Keratinocyte (primary cell): Measurements from ENCODE around the gene ADGRD1. TPM values are rescaled to one million over a fixed set of nuclear protein-coding genes. Genes with fewer than 3 reads are reported as not detected.

ENCODE experiments used
- DNase-seq: peaks from one replicate; pipeline ENCODE4 v3.0.0-alpha.2; 2011; ENCODE audit warnings: low read depth, missing footprints, low spot score
- FAIRE-seq: peaks from 2 replicates; lab custom pipeline; 2011; peaks lifted over from hg19 to GRCh38; lab: Jason Lieb, UNC
- H2AFZ ChIP-seq: 2 replicates; pipeline ENCODE4 v1.6.0; 2012; ENCODE audit warnings: low read length, control low read depth, inconsistent platforms; ENCODE audit not compliant: control insufficient read depth
- H3K27ac ChIP-seq: 2 replicates; pipeline ENCODE4 v1.5.1; 2011; ENCODE audit warnings: low read length; ENCODE audit not compliant: control insufficient read depth, insufficient read depth
- H3K27me3 ChIP-seq: 3 replicates; pipeline ENCODE4 v1.6.0; 2011; ENCODE audit warnings: low read length; ENCODE audit not compliant: control insufficient read depth, insufficient read depth; ENCODE audit errors: extremely low read depth
- H3K36me3 ChIP-seq, 2 experiments: 2 replicates in 1 of 2; 3 replicates in 1 of 2; pipeline ENCODE4 v1.5.1; 2011; ENCODE audit warnings: low read length in 2 of 2, mild to moderate bottlenecking in 1 of 2; ENCODE audit not compliant: control insufficient read depth in 2 of 2, insufficient read depth in 2 of 2; ENCODE audit errors: extremely low read depth in 1 of 2
- H3K4me1 ChIP-seq: 3 replicates; pipeline ENCODE4 v1.5.1; 2011; ENCODE audit warnings: low read length; ENCODE audit not compliant: control insufficient read depth, insufficient read depth; ENCODE audit errors: extremely low read depth
- H3K4me2 ChIP-seq: 3 replicates; pipeline ENCODE4 v1.6.0; 2011; ENCODE audit warnings: low read depth, low read length; ENCODE audit not compliant: control insufficient read depth, insufficient read depth; ENCODE audit errors: extremely low read depth
- H3K4me3 ChIP-seq, 3 experiments: fragments of 200-600 bp in 1 of 3; sonication (generic) in 1 of 3; 2 replicates in 2 of 3; 3 replicates in 1 of 3; pipeline ENCODE4 v1.5.1; 2011 to 2016; ENCODE audit warnings: low read length in 3 of 3, mild to moderate bottlenecking in 3 of 3, control low read depth in 2 of 3, inconsistent platforms in 1 of 3, low read depth in 1 of 3, mixed read lengths in 1 of 3, mixed run types in 1 of 3, moderate library complexity in 1 of 3; ENCODE audit not compliant: control insufficient read depth in 2 of 3, insufficient read depth in 2 of 3; ENCODE audit errors: extremely low read depth in 1 of 3
- H3K79me2 ChIP-seq: 2 replicates; pipeline ENCODE4 v1.6.0; 2012; ENCODE audit warnings: low read length; ENCODE audit not compliant: control insufficient read depth, insufficient read depth
- H3K9ac ChIP-seq: 3 replicates; pipeline ENCODE4 v1.6.0; 2011; ENCODE audit warnings: low read length; ENCODE audit not compliant: control insufficient read depth, insufficient read depth; ENCODE audit errors: extremely low read depth
- H3K9me1 ChIP-seq: 3 replicates; pipeline ENCODE4 v1.6.0; 2011; ENCODE audit warnings: low read length; ENCODE audit not compliant: control insufficient read depth, insufficient read depth; ENCODE audit errors: extremely low read depth
- H3K9me3 ChIP-seq: 2 replicates; pipeline ENCODE4 v1.5.1; 2012; ENCODE audit warnings: low read depth, low read length; ENCODE audit not compliant: control insufficient read depth
- H4K20me1 ChIP-seq: 3 replicates; pipeline ENCODE4 v1.6.0; 2011; ENCODE audit warnings: low read length; ENCODE audit not compliant: control insufficient read depth, insufficient read depth; ENCODE audit errors: extremely low read depth
- CTCF ChIP-seq, 3 experiments: IDR thresholded peaks in 1 of 3; conservative IDR thresholded peaks in 1 of 3; optimal IDR thresholded peaks in 1 of 3; 2 replicates in 2 of 3; 3 replicates in 1 of 3; pipeline versions ENCODE3 to v1.5.1; 2011; ENCODE audit warnings: low read length in 3 of 3, mild to moderate bottlenecking in 3 of 3, moderate library complexity in 2 of 3, control low read depth in 1 of 3, inconsistent platforms in 1 of 3; ENCODE audit not compliant: insufficient read depth in 2 of 3; ENCODE audit errors: extremely low read depth in 1 of 3
- EZH2 ChIP-seq: IDR thresholded peaks from one replicate; pipeline ENCODE4 v1.6.1; 2012; ENCODE audit warnings: inconsistent platforms, mild to moderate bottlenecking, low read length, moderate library complexity
- dilution Hi-C: fragments of 300-500 bp; cut with MboI; formaldehyde crosslinking; loops from one replicate; pipeline ENCODE4 v1.7.0; 2020; ENCODE audit warnings: low sequenced_read_pairs; ENCODE audit not compliant: extremely low pct_ligation_motif_present
- polyA plus RNA-seq, 5 experiments: library from polyadenylated mRNA; depleted of rRNA in 3 of 5; stranded (reverse) in 3 of 5; stranded (forward) in 1 of 5; unstranded in 1 of 5; fragments of >200 nt; gene quantifications; 1 replicate in 1 of 5; 2 replicates in 3 of 5; 3 replicates in 1 of 5; pipeline versions ENCODE4 v1.2.1 to v1.2.3, GENCODE V29; 2011 to 2012; ENCODE audit warnings: missing spikeins in 2 of 5, low read depth in 1 of 5, low replicate concordance in 1 of 5

Gene ADGRD1
- polyA plus RNA-seq, 1 donor (not counting 4 experiments of a cell fraction or from before 2014, with no cell fraction given): not detected

GRCh38 chr12:131024721-131025120 lies 71.0 kb downstream of the ADGRD1 start:
- FAIRE-seq (no peak), DNase-seq (no peak)
- Histone ChIP-seq H3K9me1 (no peaks in the 10 kb centered on the region), H3K36me3 (no peaks in the 10 kb centered on the region), H3K9me3 (no peaks in the 10 kb centered on the region), H3K4me3 (no peak overlapping the region), H3K4me1 (no peaks in the 10 kb centered on the region), H3K9ac (no peak overlapping the region), H4K20me1 (no peaks in the 10 kb centered on the region), H2AFZ (no peak overlapping the region), H3K4me2 (no peak overlapping the region), H3K27me3 (no peaks in the 10 kb centered on the region), H3K27ac (no peak overlapping the region), H3K79me2 (no peaks in the 10 kb centered on the region)
- TF ChIP-seq EZH2 (no peak), CTCF (optimal IDR thresholded peaks at IDR 0.05 in 1 of 3, IDR thresholded peaks at IDR 0.05 in 1 of 3, conservative IDR thresholded peaks at IDR 0.05 in 1 of 3; ENCODE audit: extremely low read depth in 1 of 3, insufficient read depth in 2 of 3, low read length in 3 of 3) (no peak)
- dilution Hi-C loops: no loop called here

- H3K9ac ChIP-seq: no peak overlapping the region
- no peak overlapping the region for H3K27ac ChIP-seq
- no peak overlapping the region for H3K4me3 ChIP-seq
- no peak for DNase-seq
- TF ChIP-seq CTCF (optimal IDR thresholded peaks at IDR 0.05 in 1 of 3, IDR thresholded peaks at IDR 0.05 in 1 of 3, conservative IDR thresholded peaks at IDR 0.05 in 1 of 3; ENCODE audit: extremely low read depth in 1 of 3, insufficient read depth in 2 of 3, low read length in 3 of 3): no peak
- TF ChIP-seq EZH2: no peak
- no peak for FAIRE-seq
- H3K4me1 ChIP-seq: no peaks in the 10 kb centered on the region
- no peaks in the 10 kb centered on the region for H3K79me2 ChIP-seq
- H3K36me3 ChIP-seq: no peaks in the 10 kb centered on the region
- H2AFZ ChIP-seq: no peak overlapping the region
- no peaks in the 10 kb centered on the region for H3K9me1 ChIP-seq
- H4K20me1 ChIP-seq: no peaks in the 10 kb centered on the region
- H3K27me3 ChIP-seq: no peaks in the 10 kb centered on the region
- H3K4me2 ChIP-seq: no peak overlapping the region
- dilution Hi-C loops: no loop called here
- H3K9me3 ChIP-seq: no peaks in the 10 kb centered on the region
Measured at GRCh38 chr12:131025234-131025633, 71.5 kb downstream of the ADGRD1 start.
